Sigmoid colon (tissue), 4 donors: ENCODE data around the gene ZSCAN21.

Source experiments
- CTCF ChIP-seq, 4 experiments: fragments of 450-650 bp in 3 of 4; fragments of 200-600 bp in 1 of 4; IDR thresholded peaks; one replicate each; pipeline ENCODE4 v1.5.1; 2016 to 2019; ENCODE audit warnings: antibody characterized with exemption in 4 of 4, mild to moderate bottlenecking in 3 of 4, moderate library complexity in 2 of 4
- POLR2AphosphoS5 ChIP-seq, 4 donors: sonication (generic); formaldehyde crosslinking; IDR thresholded peaks; one replicate each; pipeline ENCODE4 v1.6.1; 2017; ENCODE audit warnings: antibody characterized with exemption in 4 of 4

GRCh38 chr7:100107890-100108289 is 58.3 kb downstream of the ZSCAN21 start:
- TF ChIP-seq CTCF (IDR thresholded peaks at IDR 0.05) (no peak), POLR2AphosphoS5 (IDR thresholded peaks at IDR 0.05) (no peak)
